ENCODE data around the gene MFSD11. TPM values are rescaled to one million over a fixed set of nuclear protein-coding genes. Genes with fewer than 3 reads are reported as not detected.
A peak's percentile ranks its signal among the peaks of the same experiment; 100 is the strongest.
"Not testable (repeated sequence)": the region's sequence is repeated elsewhere in the genome, so short reads cannot be mapped to it uniquely, and the experiment has no call there.

The MFSD11 gene
- total RNA-seq, 1 donor from 2014 or later, result 29.6 TPM

GRCh38 chr17:76723812-76724211 lies 14.1 kb upstream of the MFSD11 start:
- TF ChIP-seq CTCF (conservative IDR thresholded peaks at IDR 0.05), result no peak
- no peak for DNase-seq (ENCODE audit: low read depth, low spot score)
- Mint-ChIP-seq H3K27ac (ENCODE audit: unreplicated experiment) (no peak overlapping the region), H3K36me3 (ENCODE audit: low read depth) (peaks cover 16% of the 10 kb centered on the region), H3K4me1 (peaks cover 30% of the 10 kb centered on the region), H3K9me3 (no peaks in the 10 kb centered on the region), H3K27me3 (ENCODE audit: low read depth) (no peaks in the 10 kb centered on the region), H3K4me3 (peak overlapping the region; percentile 49)

- Mint-ChIP-seq H3K36me3 (ENCODE audit: low read depth) (peaks cover 12% of the 10 kb centered on the region), H3K27ac (ENCODE audit: unreplicated experiment) (peak overlapping the region; percentile 60), H3K4me3 (peak overlapping the region; percentile 92), H3K9me3 (no peaks in the 10 kb centered on the region), H3K27me3 (ENCODE audit: low read depth) (no peaks in the 10 kb centered on the region), H3K4me1 (peaks cover 37% of the 10 kb centered on the region)
- no peak for TF ChIP-seq CTCF (conservative IDR thresholded peaks at IDR 0.05)
- DNase-seq (ENCODE audit: low read depth, low spot score), result no peak
These were observed 12.2 kb upstream of the MFSD11 start for GRCh38 chr17:76725580-76726230.

- no peak for TF ChIP-seq CTCF (conservative IDR thresholded peaks at IDR 0.05)
- Mint-ChIP-seq H3K27ac (ENCODE audit: unreplicated experiment) (peak within 1 kb of the TSS; percentile 98), H3K4me3 (peak within 1 kb of the TSS; percentile 99), H3K36me3 (ENCODE audit: low read depth) (peaks cover 9% of the 10 kb centered on the region), H3K9me3 (no peaks in the 10 kb centered on the region), H3K4me1 (peaks cover 37% of the 10 kb centered on the region), H3K27me3 (ENCODE audit: low read depth) (no peaks in the 10 kb centered on the region)
- DNase-seq (ENCODE audit: low read depth, low spot score), result peak; percentile 86
These were observed 11.6 kb upstream of the MFSD11 start, which contains the start of gene JMJD6 for GRCh38 chr17:76726231-76726775. TSS of gene JMJD6 (minus strand) at chr17:76726606. CDS start at chr17:76726475, 131 bp downstream.

- TF ChIP-seq CTCF (conservative IDR thresholded peaks at IDR 0.05), result peak; percentile 74
- H3K4me3 Mint-ChIP-seq, result peak within 1 kb of the TSS; percentile 99
- H3K4me1 Mint-ChIP-seq, result peaks cover 37% of the 10 kb centered on the region
- peaks cover 9% of the 10 kb centered on the region for H3K36me3 Mint-ChIP-seq (ENCODE audit: low read depth)
- peak within 1 kb of the TSS; percentile 98 for H3K27ac Mint-ChIP-seq (ENCODE audit: unreplicated experiment)
- H3K27me3 Mint-ChIP-seq (ENCODE audit: low read depth), result no peaks in the 10 kb centered on the region
- no peaks in the 10 kb centered on the region for H3K9me3 Mint-ChIP-seq
- peak; percentile 61 for DNase-seq (ENCODE audit: low read depth, low spot score)
These were observed 10.9 kb upstream of the MFSD11 start, which contains the start of gene METTL23 for GRCh38 chr17:76726776-76727718. TSS of gene METTL23 (plus strand) at chr17:76726839. CDS start at chr17:76729711, 2,872 bp downstream.

- peak overlapping the region; percentile 28 for H3K27ac Mint-ChIP-seq (ENCODE audit: unreplicated experiment)
- TF ChIP-seq CTCF (conservative IDR thresholded peaks at IDR 0.05), result no peak
- H3K4me1 Mint-ChIP-seq, result peaks cover 36% of the 10 kb centered on the region
- no peaks in the 10 kb centered on the region for H3K9me3 Mint-ChIP-seq
- no peak for DNase-seq (ENCODE audit: low read depth, low spot score)
- H3K36me3 Mint-ChIP-seq (ENCODE audit: low read depth), result peaks cover 9% of the 10 kb centered on the region
- H3K4me3 Mint-ChIP-seq, result peak overlapping the region; percentile 99
- H3K27me3 Mint-ChIP-seq (ENCODE audit: low read depth), result no peaks in the 10 kb centered on the region
These were observed 10.0 kb upstream of the MFSD11 start for GRCh38 chr17:76727745-76728456.

GRCh38 chr17:76731800-76732733 lies 5.9 kb upstream of the MFSD11 start:
- DNase-seq (ENCODE audit: low read depth, low spot score); H3K27me3 Mint-ChIP-seq (ENCODE audit: low read depth); H3K27ac Mint-ChIP-seq (ENCODE audit: unreplicated experiment); H3K9me3 Mint-ChIP-seq: not testable (repeated sequence)
- Mint-ChIP-seq H3K4me3 (peak overlapping the region; percentile 99), H3K4me1 (peaks cover 53% of the 10 kb centered on the region), H3K36me3 (ENCODE audit: low read depth) (peaks cover 35% of the 10 kb centered on the region)
